NT2/D1 (cell line): ENCODE results near the gene GRID2.

Source experiments
- DNase-seq: peaks from one replicate; pipeline ENCODE4 v3.0.0-alpha.2; 2011; ENCODE audit warnings: low read depth, low spot score
- H3K27me3 ChIP-seq: 2 replicates; pipeline ENCODE4 v1.6.0; 2011; ENCODE audit warnings: mild to moderate bottlenecking; ENCODE audit not compliant: insufficient read length, insufficient read depth
- H3K36me3 ChIP-seq: 2 replicates; pipeline ENCODE4 v1.6.1; 2011; ENCODE audit warnings: mild to moderate bottlenecking, low read length, mixed read lengths; ENCODE audit not compliant: insufficient read depth, insufficient read length
- H3K4me1 ChIP-seq: 2 replicates; pipeline ENCODE4 v1.5.1; 2011; ENCODE audit not compliant: insufficient read depth, insufficient read length
- H3K4me3 ChIP-seq: 2 replicates; pipeline ENCODE4 v1.5.1; 2011; ENCODE audit warnings: low read depth; ENCODE audit not compliant: insufficient read length
- H3K9ac ChIP-seq: 2 replicates; pipeline ENCODE4 v1.6.0; 2011; ENCODE audit warnings: low read depth; ENCODE audit not compliant: insufficient read length
- H3K9me3 ChIP-seq: 2 replicates; pipeline ENCODE4 v1.5.1; 2011; ENCODE audit warnings: mild to moderate bottlenecking, low read length; ENCODE audit not compliant: insufficient read depth
- SUZ12 ChIP-seq: IDR thresholded peaks from 2 replicates; pipeline ENCODE4 v1.6.1; 2011; ENCODE audit not compliant: insufficient read length, insufficient read depth; ENCODE audit errors: extremely low read depth
- YY1 ChIP-seq: IDR thresholded peaks from 2 replicates; pipeline ENCODE4 v1.6.1; 2011; ENCODE audit not compliant: insufficient read length, insufficient read depth
- ZNF274 ChIP-seq: IDR thresholded peaks from 2 replicates; pipeline ENCODE4 v1.6.1; 2011; ENCODE audit warnings: mild to moderate bottlenecking, low read depth, low read length

The GRID2 gene

GRCh38 chr4:93730760-93731159 lies 1427.0 kb downstream of the GRID2 start:
- DNase-seq = no peak
- Histone ChIP-seq H3K27me3 (no peaks in the 10 kb centered on the region), H3K9me3 (no peaks in the 10 kb centered on the region), H3K36me3 (no peaks in the 10 kb centered on the region), H3K4me3 (no peak overlapping the region), H3K4me1 (no peaks in the 10 kb centered on the region), H3K9ac (no peak overlapping the region)
- TF ChIP-seq ZNF274 (no peak), SUZ12 (no peak), YY1 (no peak)

DNA sequence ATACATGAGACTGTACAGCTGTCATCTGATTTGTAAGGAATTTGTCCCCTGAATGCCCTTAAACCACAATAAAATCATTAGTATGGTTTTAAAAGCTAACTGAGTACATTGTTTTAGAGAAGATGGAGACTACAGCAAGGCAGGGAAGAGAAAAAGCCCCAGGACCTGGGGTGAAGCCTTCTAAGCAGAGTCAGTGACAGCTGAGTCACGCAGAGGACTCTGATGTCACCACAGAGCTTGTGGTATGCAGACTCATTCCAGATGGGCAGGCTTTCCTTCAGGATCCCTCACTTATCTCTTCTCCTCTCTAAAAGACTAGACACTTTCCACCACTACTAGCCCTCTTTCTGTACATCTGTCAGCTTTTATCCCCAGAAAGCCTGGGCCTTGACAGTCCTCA lies 1427.7 kb downstream of the GRID2 start:
- no peak for DNase-seq

DNA sequence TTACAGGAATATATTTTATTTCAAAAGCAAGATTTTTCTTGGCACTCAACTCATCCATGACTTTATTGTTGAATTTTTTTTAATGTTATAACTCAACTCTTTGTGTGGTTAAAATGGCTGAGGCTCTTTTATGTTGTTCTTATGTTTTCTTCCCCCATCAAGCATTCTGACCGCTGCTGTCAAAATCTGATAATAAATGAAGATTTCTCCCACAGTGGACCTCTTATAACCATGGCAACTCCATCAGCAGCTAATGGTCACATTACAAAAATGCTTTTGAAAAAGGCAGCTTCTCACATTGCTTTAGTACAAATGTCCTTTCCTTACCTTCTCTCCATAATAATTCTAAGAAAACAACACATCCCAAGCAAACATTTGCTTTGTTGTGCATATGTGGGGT lies 1428.7 kb downstream of the GRID2 start:
- no peaks in the 10 kb centered on the region for H3K4me1 ChIP-seq
- no peaks in the 10 kb centered on the region for H3K27me3 ChIP-seq
- no peak overlapping the region for H3K9ac ChIP-seq
- H3K36me3 ChIP-seq = no peaks in the 10 kb centered on the region
- no peak overlapping the region for H3K4me3 ChIP-seq
- no peak for DNase-seq
- no peak for TF ChIP-seq YY1
- TF ChIP-seq ZNF274 = no peak
- TF ChIP-seq SUZ12 = no peak
- no peaks in the 10 kb centered on the region for H3K9me3 ChIP-seq

More for the DNA sequence above, 1427.7 kb downstream of the GRID2 start:
- no peak overlapping the region for H3K4me3 ChIP-seq
- H3K27me3 ChIP-seq = no peaks in the 10 kb centered on the region
- H3K36me3 ChIP-seq = no peaks in the 10 kb centered on the region
- no peak for TF ChIP-seq YY1
- H3K9me3 ChIP-seq = no peaks in the 10 kb centered on the region
- H3K4me1 ChIP-seq = no peaks in the 10 kb centered on the region
- no peak overlapping the region for H3K9ac ChIP-seq

- Histone ChIP-seq H3K9me3 (no peaks in the 10 kb centered on the region), H3K4me3 (no peak overlapping the region), H3K27me3 (no peaks in the 10 kb centered on the region), H3K4me1 (no peaks in the 10 kb centered on the region), H3K9ac (no peak overlapping the region), H3K36me3 (no peaks in the 10 kb centered on the region)
- TF ChIP-seq ZNF274 = no peak
- TF ChIP-seq YY1 = no peak
- TF ChIP-seq SUZ12 = no peak
- DNase-seq = no peak
Observed at GRCh38 chr4:93740890-93741289, 1437.1 kb downstream of the GRID2 start.

- Histone ChIP-seq H3K9ac (no peak overlapping the region), H3K4me3 (no peak overlapping the region), H3K4me1 (no peaks in the 10 kb centered on the region), H3K36me3 (no peaks in the 10 kb centered on the region), H3K9me3 (no peaks in the 10 kb centered on the region), H3K27me3 (no peaks in the 10 kb centered on the region)
- no peak for TF ChIP-seq ZNF274
- TF ChIP-seq YY1 = no peak
- no peak for TF ChIP-seq SUZ12
- no peak for DNase-seq
Observed at GRCh38 chr4:93743022-93743421, 1439.3 kb downstream of the GRID2 start.

- Histone ChIP-seq H3K27me3 (no peaks in the 10 kb centered on the region), H3K9ac (no peak overlapping the region), H3K4me1 (no peaks in the 10 kb centered on the region), H3K9me3 (no peaks in the 10 kb centered on the region), H3K36me3 (no peaks in the 10 kb centered on the region), H3K4me3 (no peak overlapping the region)
- TF ChIP-seq SUZ12 = no peak
- no peak for TF ChIP-seq ZNF274
- TF ChIP-seq YY1 = no peak
- no peak for DNase-seq
Observed at GRCh38 chr4:93743635-93744034, 1439.9 kb downstream of the GRID2 start.

DNA sequence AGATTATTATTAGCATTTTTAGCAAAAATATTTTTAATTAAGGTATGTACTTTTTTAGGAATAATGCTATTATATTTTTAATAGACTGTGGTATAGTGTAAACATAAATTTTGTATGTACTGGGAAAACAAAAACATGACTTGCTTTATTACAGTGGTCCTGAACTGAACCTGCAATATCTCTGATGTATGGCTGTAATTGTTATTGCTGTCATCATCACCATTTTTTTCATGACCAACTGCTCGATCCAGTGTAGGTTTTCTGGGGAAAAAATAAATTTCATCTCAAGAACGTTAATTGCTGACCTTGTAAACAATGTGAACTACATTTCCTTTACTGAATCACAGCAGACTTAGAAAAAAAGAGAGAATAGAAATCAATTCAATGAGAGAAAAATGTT lies 1441.2 kb downstream of the GRID2 start:
- TF ChIP-seq YY1 = no peak
- no peak for TF ChIP-seq ZNF274
- no peak for TF ChIP-seq SUZ12
- DNase-seq = no peak
- Histone ChIP-seq H3K4me3 (no peak overlapping the region), H3K9me3 (no peaks in the 10 kb centered on the region), H3K9ac (no peak overlapping the region), H3K27me3 (no peaks in the 10 kb centered on the region), H3K36me3 (no peaks in the 10 kb centered on the region), H3K4me1 (no peaks in the 10 kb centered on the region)

DNA sequence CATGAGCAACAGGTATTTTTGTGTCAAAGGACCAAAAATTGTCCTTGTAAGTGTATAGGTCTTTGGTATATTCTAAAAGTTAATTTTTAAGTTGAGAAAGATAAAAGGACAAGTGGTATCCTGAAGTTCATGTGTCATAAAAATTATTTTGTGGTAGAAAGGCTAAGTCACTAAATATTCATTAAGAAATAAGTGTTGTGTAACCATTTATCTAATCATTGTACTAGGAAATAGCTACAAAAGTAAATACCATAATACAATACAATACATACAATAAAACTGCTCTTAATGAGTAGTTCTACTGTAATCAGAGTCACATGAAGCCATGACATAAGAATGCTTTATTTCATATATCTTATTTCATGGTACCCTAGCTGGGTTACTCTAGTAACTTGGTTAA lies 1442.3 kb downstream of the GRID2 start:
- H3K9me3 ChIP-seq = no peaks in the 10 kb centered on the region
- TF ChIP-seq YY1 (no peak), ZNF274 (no peak), SUZ12 (no peak)
- no peak for DNase-seq
- no peak overlapping the region for H3K4me3 ChIP-seq
- H3K27me3 ChIP-seq = no peaks in the 10 kb centered on the region
- no peaks in the 10 kb centered on the region for H3K36me3 ChIP-seq
- no peaks in the 10 kb centered on the region for H3K4me1 ChIP-seq
- H3K9ac ChIP-seq = no peak overlapping the region
